Endothelial cell of hepatic sinusoid (primary cell): ENCODE data around the gene ZNF316.

ENCODE experiments used
- in situ Hi-C: cut with HindIII; loops from 2 replicates; pipeline ENCODE4 v1.10.0; 2017; ENCODE audit warnings: low sequenced_read_pairs

Gene ZNF316

GRCh38 chr7:6621195-6622133 is 15.7 kb upstream of the ZNF316 start:
- in situ Hi-C loops = no loop called here

- in situ Hi-C loops = no loop called here
Measured at GRCh38 chr7:6622134-6622710, 14.9 kb upstream of the ZNF316 start.

GRCh38 chr7:6623589-6624245 is 13.4 kb upstream of the ZNF316 start:
- in situ Hi-C loops = no loop called here

- in situ Hi-C loops = no loop called here
Measured at GRCh38 chr7:6624246-6624611, 12.9 kb upstream of the ZNF316 start.

- in situ Hi-C loops = no loop called here
Measured at GRCh38 chr7:6628045-6628444, 9.1 kb upstream of the ZNF316 start.

GRCh38 chr7:6630007-6630849 is 6.9 kb upstream of the ZNF316 start:
- in situ Hi-C loops = loop anchor here (5.0 kb wide), 3 partner anchors 38 to 138 kb away; partner anchors contain the start of gene INTS15

- in situ Hi-C loops = loop anchor here (5.0 kb wide), 3 partner anchors 39 to 139 kb away; partner anchors contain the start of gene INTS15
Measured at GRCh38 chr7:6631605-6632004, 5.5 kb upstream of the ZNF316 start.

- in situ Hi-C loops = loop anchor here (5.0 kb wide), 3 partner anchors 42 to 142 kb away; partner anchors contain the start of gene INTS15
Measured at GRCh38 chr7:6634021-6634420, 3.1 kb upstream of the ZNF316 start.

GRCh38 chr7:6634971-6635370 is 2.1 kb upstream of the ZNF316 start:
- in situ Hi-C loops = loop anchor here (5.0 kb wide), 3 partner anchors 43 to 143 kb away; partner anchors contain the start of gene INTS15

GRCh38 chr7:6637544-6638229 is 569 bp downstream of the ZNF316 start:
- in situ Hi-C loops = no loop called here

- in situ Hi-C loops = no loop called here
Measured at GRCh38 chr7:6639032-6639431, 1.9 kb downstream of the ZNF316 start.

- in situ Hi-C loops = no loop called here
Measured at GRCh38 chr7:6639627-6640026, 2.5 kb downstream of the ZNF316 start.

GRCh38 chr7:6640246-6640721 is 3.2 kb downstream of the ZNF316 start:
- in situ Hi-C loops = no loop called here

GRCh38 chr7:6641305-6642035 is 4.4 kb downstream of the ZNF316 start:
- in situ Hi-C loops = no loop called here

GRCh38 chr7:6642239-6642839 is 5.2 kb downstream of the ZNF316 start:
- in situ Hi-C loops = no loop called here

GRCh38 chr7:6642861-6643640 is 5.9 kb downstream of the ZNF316 start:
- in situ Hi-C loops = no loop called here

- in situ Hi-C loops = no loop called here
Measured at GRCh38 chr7:6643915-6644625, 7.0 kb downstream of the ZNF316 start.
